GM12891 (cell line): ENCODE data around the gene ZNF799. TPM values are rescaled to one million over a fixed set of nuclear protein-coding genes. Genes with fewer than 3 reads are reported as not detected.
"Not testable (repeated sequence)": the region's sequence is repeated elsewhere in the genome, so short reads cannot be mapped to it uniquely, and the experiment has no call there.

ENCODE experiments used
- DNase-seq: peaks from one replicate; pipeline ENCODE4 v3.0.0; 2011; ENCODE audit warnings: low spot score; ENCODE audit not compliant: insufficient read length
- FAIRE-seq: peaks from 2 replicates; lab custom pipeline; 2011; peaks lifted over from hg19 to GRCh38; lab: Jason Lieb, UNC
- PAX5 ChIP-seq: IDR thresholded peaks from 2 replicates; pipeline ENCODE4 v1.6.1; 2011; ENCODE audit warnings: low read length, moderate library complexity, mild to moderate bottlenecking; ENCODE audit not compliant: insufficient read depth, severe bottlenecking
- POLR2A ChIP-seq: IDR thresholded peaks from 2 replicates; pipeline ENCODE4 v1.6.1; 2011; ENCODE audit warnings: low read depth, low read length, control low read depth
- POLR2AphosphoS5 ChIP-seq: IDR thresholded peaks from 2 replicates; pipeline ENCODE4 v1.6.1; 2011; ENCODE audit warnings: low read depth, low read length, control low read depth
- POU2F2 ChIP-seq: IDR thresholded peaks from 2 replicates; pipeline ENCODE4 v1.6.1; 2011; ENCODE audit warnings: low read depth, mild to moderate bottlenecking, control low read depth, low read length, moderate library complexity
- SPI1 ChIP-seq: IDR thresholded peaks from 2 replicates; pipeline ENCODE4 v1.6.1; 2011; ENCODE audit warnings: low read depth, low read length, control low read depth
- TAF1 ChIP-seq: IDR thresholded peaks from 2 replicates; pipeline ENCODE4 v1.6.1; 2011; ENCODE audit warnings: low read depth, low read length, control low read depth
- polyA plus RNA-seq: library from polyadenylated mRNA; unstranded; fragments of >200 nt; gene quantifications from one replicate; pipeline ENCODE4 v1.2.1, GENCODE V29; 2012; ENCODE audit warnings: low read depth, missing spikeins, inconsistent platforms; ENCODE audit not compliant: missing spikeins

The ZNF799 gene
- polyA plus RNA-seq, result 1.4 TPM

- DNase-seq (peak; percentile 59), FAIRE-seq (peak; percentile 97)
- TF ChIP-seq SPI1 (peak; percentile 52; the same call in 1 of the 2 replicates), TAF1 (no peak)
Measured at GRCh38 chr19:12400633-12401502, at the start of gene ZNF799. TSS of gene ZNF799 (minus strand) at chr19:12401271. CDS start at chr19:12401070, 201 bp downstream.

- TF ChIP-seq SPI1, result no peak
- TF ChIP-seq POLR2AphosphoS5, result no peak
- TF ChIP-seq POLR2A, result no peak
- TF ChIP-seq POU2F2, result no peak
- no peak for TF ChIP-seq TAF1
- TF ChIP-seq PAX5, result no peak
- DNase-seq (no peak), FAIRE-seq (no peak)
Measured at GRCh38 chr19:12450844-12451243, 49.8 kb upstream of the ZNF799 start.

- no peak for TF ChIP-seq SPI1
- TF ChIP-seq PAX5, result no peak
- no peak for TF ChIP-seq POU2F2
- TF ChIP-seq POLR2AphosphoS5, result no peak
- TF ChIP-seq POLR2A, result no peak
- TF ChIP-seq TAF1, result no peak
- DNase-seq (no peak), FAIRE-seq (no peak)
Measured at GRCh38 chr19:12448808-12449207, 47.7 kb upstream of the ZNF799 start.

GRCh38 chr19:12440541-12441316, 39.7 kb upstream of the ZNF799 start, which contains the start of gene ZNF443:
TSS of gene ZNF443 (minus strand) at chr19:12441021. CDS start at chr19:12440914, 107 bp downstream.
- FAIRE-seq (peak; percentile 94), DNase-seq (peak; percentile 62)
- TF ChIP-seq POLR2A, result no peak
- peak; percentile 37; the same call in 1 of the 2 replicates for TF ChIP-seq SPI1

GRCh38 chr19:12439686-12440540, 38.8 kb upstream of the ZNF799 start:
- FAIRE-seq, result peak; percentile 71
- DNase-seq, result not testable (repeated sequence)

- not testable (repeated sequence) for FAIRE-seq, DNase-seq
Measured at GRCh38 chr19:12430726-12431299, 29.7 kb upstream of the ZNF799 start.

GRCh38 chr19:12425888-12426274, 24.8 kb upstream of the ZNF799 start:
- FAIRE-seq (no peak), DNase-seq (no peak)
- TF ChIP-seq POLR2A (no peak), PAX5 (no peak)

GRCh38 chr19:12425236-12425887, 24.3 kb upstream of the ZNF799 start:
- DNase-seq, result no peak
- no peak for FAIRE-seq
- no peak for TF ChIP-seq POLR2AphosphoS5

GRCh38 chr19:12417273-12417672, 16.2 kb upstream of the ZNF799 start:
- FAIRE-seq, DNase-seq: not testable (repeated sequence)

GRCh38 chr19:12411893-12412292, 10.8 kb upstream of the ZNF799 start:
- TF ChIP-seq POLR2A (no peak), PAX5 (no peak), POU2F2 (no peak), SPI1 (no peak), POLR2AphosphoS5 (no peak), TAF1 (no peak)
- no peak for DNase-seq
- FAIRE-seq, result no peak

GRCh38 chr19:12399901-12400632, 1.0 kb downstream of the ZNF799 start:
- not testable (repeated sequence) for DNase-seq
- peak; percentile 94 for FAIRE-seq

- not testable (repeated sequence) for FAIRE-seq, DNase-seq
Measured at GRCh38 chr19:12391148-12391547, 9.9 kb downstream of the ZNF799 start.

GRCh38 chr19:12386365-12386764, 14.7 kb downstream of the ZNF799 start:
- FAIRE-seq, DNase-seq: not testable (repeated sequence)
